Vagina (tissue), 2 donors: ENCODE measurements around the gene DHDH.

Experiments
- CTCF ChIP-seq, 3 experiments: fragments of 450-650 bp in 2 of 3; fragments of 200-600 bp in 1 of 3; sonication (generic) in 1 of 3; IDR thresholded peaks; one replicate each; pipeline ENCODE4 v1.5.1; 2017 to 2019; ENCODE audit warnings: antibody characterized with exemption in 3 of 3, mild to moderate bottlenecking in 2 of 3, moderate library complexity in 2 of 3
- POLR2AphosphoS5 ChIP-seq, 2 donors: sonication (generic); formaldehyde crosslinking; IDR thresholded peaks; one replicate each; pipeline ENCODE4 v1.9.0; 2017; ENCODE audit warnings: antibody characterized with exemption in 2 of 2, mild to moderate bottlenecking in 2 of 2, low read depth in 1 of 2; ENCODE audit not compliant: insufficient read depth in 1 of 2

GRCh38 chr19:48945817-48946216, 12.3 kb downstream of the DHDH start:
- TF ChIP-seq CTCF (IDR thresholded peaks at IDR 0.05) (no peak), POLR2AphosphoS5 (IDR thresholded peaks at IDR 0.05; ENCODE audit: insufficient read depth in 1 of 2, low read depth in 1 of 2) (no peak)
